ENCODE data around the gene WFIKKN1.

WFIKKN1 gene

GRCh38 chr16:682493-683395, 52.0 kb downstream of the WFIKKN1 start:
- Histone ChIP-seq H3K4me3 (ENCODE audit: low read depth, low read length) (peak overlapping the region; percentile 92), H3K27ac (ENCODE audit: low read depth, low read length) (no peak overlapping the region), H2AFZ (ENCODE audit: low read length, unreplicated experiment) (no peak overlapping the region), H3K36me3 (ENCODE audit: insufficient read depth, low read length) (peaks cover 25% of the 10 kb centered on the region; the same call in 1 of the 2 replicates), H3K27me3 (ENCODE audit: insufficient read depth, low read length) (no peaks in the 10 kb centered on the region), H3K4me1 (ENCODE audit: control insufficient read depth, insufficient read depth, low read length, unreplicated experiment) (peaks cover 24% of the 10 kb centered on the region), H3K79me2 (ENCODE audit: control insufficient read depth, insufficient read depth, low read length, unreplicated experiment) (peaks cover 43% of the 10 kb centered on the region)

- peak overlapping the region; percentile 92 for H3K4me3 ChIP-seq (ENCODE audit: low read depth, low read length)
- H3K27me3 ChIP-seq (ENCODE audit: insufficient read depth, low read length), result no peaks in the 10 kb centered on the region
- peaks cover 24% of the 10 kb centered on the region for H3K4me1 ChIP-seq (ENCODE audit: control insufficient read depth, insufficient read depth, low read length, unreplicated experiment)
- peaks cover 25% of the 10 kb centered on the region; the same call in 1 of the 2 replicates for H3K36me3 ChIP-seq (ENCODE audit: insufficient read depth, low read length)
- H2AFZ ChIP-seq (ENCODE audit: low read length, unreplicated experiment), result no peak overlapping the region
- H3K27ac ChIP-seq (ENCODE audit: low read depth, low read length), result peak overlapping the region; percentile 58
- peaks cover 43% of the 10 kb centered on the region for H3K79me2 ChIP-seq (ENCODE audit: control insufficient read depth, insufficient read depth, low read length, unreplicated experiment)
These were observed 52.7 kb downstream of the WFIKKN1 start for GRCh38 chr16:683396-684070.
